GM12878 (cell line): ENCODE results near the gene LRIT1. TPM values are rescaled to one million over a fixed set of nuclear protein-coding genes. Genes with fewer than 3 reads are reported as not detected.

Experiments used
- ATAC-seq: fragments of 200-7000 bp; cut with Tn5 transposase; 3 replicates; pipeline ENCODE4 v1.9.1; 2020; ENCODE audit warnings: mild to moderate bottlenecking, moderate library complexity
- BruUV-seq: library from RNA; stranded (reverse); fragments of 400-500 nt; replicated peaks from 2 replicates; lab custom pipeline; 2021; lab: Mats Ljungman, UMichigan
- CTCF ChIA-PET: fragments of 300-600 bp; sonication (Branson Sonifier 250); formaldehyde crosslinking; extraction: SDS; loops from one replicate; lab custom pipeline; 2021; ENCODE audit warnings: inconsistent platforms; lab: Yijun Ruan, JAX
- POLR2A ChIA-PET: fragments of 350-600 bp; formaldehyde crosslinking; extraction: SDS; loops from one replicate; lab custom pipeline; 2021; ENCODE audit warnings: inconsistent platforms; lab: Charles Lee
- RAD21 ChIA-PET: fragments of 300-600 bp; sonication (Branson Sonifier 250); formaldehyde crosslinking; loops from one replicate; lab custom pipeline; 2023; ENCODE audit warnings: antibody characterized with exemption; ENCODE audit not compliant: unreplicated experiment; lab: Charles Lee
- SMC1A ChIA-PET: fragments of 300-600 bp; sonication (Branson Sonifier 250); formaldehyde crosslinking; loops from one replicate; lab custom pipeline; 2023; ENCODE audit not compliant: unreplicated experiment, uncharacterized antibody; lab: Charles Lee
- DNase-seq: peaks from one replicate; pipeline ENCODE4 v3.0.0-alpha.2; 2011; ENCODE audit warnings: low read depth, low spot score
- FAIRE-seq: peaks from 3 replicates; lab custom pipeline; 2011; peaks lifted over from hg19 to GRCh38; lab: Jason Lieb, UNC
- H2AFZ ChIP-seq: 2 replicates; pipeline ENCODE4 v1.6.0; 2011; ENCODE audit warnings: low read depth, low read length, control low read depth; ENCODE audit not compliant: control insufficient read depth
- H3K27ac ChIP-seq: 2 replicates; pipeline ENCODE4 v1.5.1; 2011; ENCODE audit warnings: control low read depth; ENCODE audit not compliant: control insufficient read depth, insufficient read depth
- H3K27me3 ChIP-seq, 2 experiments: replicated peaks in 1 of 2; 2 replicates each; pipeline versions ENCODE4 v1.6.0 to v1.6.1; 2011; ENCODE audit warnings: low read length in 1 of 2; ENCODE audit not compliant: control insufficient read depth in 2 of 2, insufficient read depth in 2 of 2
- H3K36me3 ChIP-seq, 2 experiments: 2 replicates each; pipeline ENCODE4 v1.5.1; 2011; ENCODE audit warnings: low read length in 1 of 2; ENCODE audit not compliant: control insufficient read depth in 2 of 2, insufficient read depth in 2 of 2
- H3K4me1 ChIP-seq: 2 replicates; pipeline ENCODE4 v1.6.1; 2011; ENCODE audit warnings: mild to moderate bottlenecking, low read length, moderate library complexity, mixed read lengths; ENCODE audit not compliant: control insufficient read depth, insufficient read depth
- H3K4me2 ChIP-seq: 2 replicates; pipeline ENCODE4 v1.6.0; 2011; ENCODE audit warnings: control low read depth; ENCODE audit not compliant: control insufficient read depth, insufficient read depth
- H3K4me3 ChIP-seq: fragments of 200-600 bp; sonication (generic); 2 replicates; pipeline ENCODE4 v1.5.1; 2016
- H3K79me2 ChIP-seq: 2 replicates; pipeline ENCODE4 v1.6.0; 2011; ENCODE audit warnings: low read length; ENCODE audit not compliant: control insufficient read depth, insufficient read depth
- H3K9ac ChIP-seq: 2 replicates; pipeline ENCODE4 v1.8.0; 2011; ENCODE audit warnings: low read length, control low read depth, mixed read lengths; ENCODE audit not compliant: control insufficient read depth, insufficient read depth
- H3K9me3 ChIP-seq: replicated peaks from 3 replicates; pipeline ENCODE4 v1.5.1; 2011; ENCODE audit warnings: mild to moderate bottlenecking, low read length; ENCODE audit not compliant: control insufficient read depth, insufficient read depth
- H4K20me1 ChIP-seq: 2 replicates; pipeline ENCODE4 v1.6.0; 2011; ENCODE audit not compliant: control insufficient read depth, insufficient read depth
- CREM ChIP-seq: IDR thresholded peaks from 2 replicates; pipeline ENCODE4 v1.6.1; 2014; ENCODE audit warnings: antibody characterized with exemption, low read depth
- EGR1 ChIP-seq, 2 experiments: IDR thresholded peaks; 1 replicate in 1 of 2; 2 replicates in 1 of 2; pipeline ENCODE4 v1.6.1; 2011 to 2012; ENCODE audit warnings: low read depth in 2 of 2, low read length in 2 of 2, borderline replicate concordance in 1 of 2, mild to moderate bottlenecking in 1 of 2, moderate library complexity in 1 of 2
- NR2C1 ChIP-seq: fragments of 450-650 bp; IDR thresholded peaks from 2 replicates; pipeline ENCODE4 v1.6.1; 2017; ENCODE audit warnings: antibody characterized with exemption, mild to moderate bottlenecking, moderate library complexity
- RAD21 ChIP-seq: IDR thresholded peaks from 2 replicates; pipeline ENCODE4 v1.6.1; 2011; ENCODE audit warnings: mild to moderate bottlenecking, low read depth, low read length, moderate library complexity; ENCODE audit not compliant: insufficient read depth
- SMC3 ChIP-seq: IDR thresholded peaks from 2 replicates; pipeline ENCODE4 v1.6.1; 2011; ENCODE audit warnings: low read length, improper control_type of control experiment, borderline replicate concordance
- SUZ12 ChIP-seq: fragments of 200-600 bp; sonication (generic); IDR thresholded peaks from one replicate; pipeline ENCODE4 v1.6.1; 2018; ENCODE audit warnings: antibody characterized with exemption, mild to moderate bottlenecking; ENCODE audit not compliant: unreplicated experiment
- TAF1 ChIP-seq: IDR thresholded peaks from 2 replicates; pipeline ENCODE4 v1.6.1; 2011; ENCODE audit warnings: mild to moderate bottlenecking, low read depth, low read length, borderline replicate concordance
- ZSCAN29 ChIP-seq: fragments of 450-650 bp; IDR thresholded peaks from 2 replicates; pipeline ENCODE4 v1.6.1; 2017; ENCODE audit warnings: mild to moderate bottlenecking, moderate library complexity
- WGBS: methylation state at CpG from one replicate; pipeline ENCODE4 v1.1.6; 2016; ENCODE audit warnings: low lambda C conversion rate; ENCODE audit not compliant: insufficient replicate concordance, insufficient coverage; ENCODE audit errors: missing lambda C conversion rate; 5-methylcytosine and 5-hydroxymethylcytosine counted together
- in situ Hi-C: fragments of 300-500 bp; cut with MboI; formaldehyde crosslinking; loops from 9 replicates; pipeline ENCODE4 v1.14.3; 2018; ENCODE audit warnings: mixed read lengths
- intact Hi-C: fragments of 100-400 bp; cut with micrococcal nuclease; formaldehyde crosslinking; loops from one replicate; pipeline ENCODE4 v1.14.2; 2022; ENCODE audit not compliant: unreplicated experiment
- polyA plus RNA-seq, 11 experiments: library from polyadenylated mRNA; depleted of rRNA in 4 of 11; unstranded in 6 of 11; stranded (reverse) in 5 of 11; fragments of >200 nt; fragmentation: Nextera tagmentation in 4 of 11; fragmentation: Illumina TruSeq in 1 of 11; extraction: Ambion mirVana in 4 of 11; extraction: Trizol in 1 of 11; gene quantifications; 1 replicate in 1 of 11; 2 replicates in 10 of 11; pipeline versions ENCODE4 v1.2.1 to v1.2.3, GENCODE V29; 2011 to 2016; ENCODE audit warnings: inconsistent platforms in 2 of 11, missing spikeins in 2 of 11, low read depth in 1 of 11
- total RNA-seq, 4 experiments: library from RNA; depleted of rRNA in 3 of 4; stranded (reverse); fragments of >200 nt in 3 of 4; fragmentation: Illumina TruSeq in 1 of 4; extraction: Trizol in 1 of 4; gene quantifications; 2 replicates each; pipeline versions ENCODE4 v1.2.1 to v1.2.3, GENCODE V29; 2013 to 2021
- TF ChIP-seq, protein P1 (sequence below): fragments of 450-650 bp; conservative IDR thresholded peaks from 2 replicates; pipeline ENCODE4 v1.6.1; 2017; ENCODE audit warnings: mild to moderate bottlenecking, moderate library complexity
- TF ChIP-seq, protein P2 (sequence below): fragments of 450-650 bp; IDR thresholded peaks from 2 replicates; pipeline ENCODE4 v1.6.1; 2017; ENCODE audit warnings: borderline replicate concordance
- TF ChIP-seq, protein P3 (sequence below): fragments of 450-650 bp; IDR thresholded peaks from 2 replicates; pipeline ENCODE4 v1.6.1; 2018; ENCODE audit warnings: borderline replicate concordance, mild to moderate bottlenecking; ENCODE audit not compliant: partially characterized antibody
- TF ChIP-seq, protein P4 (sequence below): IDR thresholded peaks from 2 replicates; pipeline ENCODE4 v1.6.1; 2012; ENCODE audit warnings: low read length, inconsistent platforms

Gene LRIT1
- total and polyA plus RNA-seq, 10 of the 15 experiments (the other 5 are each of a cell fraction or from before 2014, with no cell fraction given), result not detected

DNA sequence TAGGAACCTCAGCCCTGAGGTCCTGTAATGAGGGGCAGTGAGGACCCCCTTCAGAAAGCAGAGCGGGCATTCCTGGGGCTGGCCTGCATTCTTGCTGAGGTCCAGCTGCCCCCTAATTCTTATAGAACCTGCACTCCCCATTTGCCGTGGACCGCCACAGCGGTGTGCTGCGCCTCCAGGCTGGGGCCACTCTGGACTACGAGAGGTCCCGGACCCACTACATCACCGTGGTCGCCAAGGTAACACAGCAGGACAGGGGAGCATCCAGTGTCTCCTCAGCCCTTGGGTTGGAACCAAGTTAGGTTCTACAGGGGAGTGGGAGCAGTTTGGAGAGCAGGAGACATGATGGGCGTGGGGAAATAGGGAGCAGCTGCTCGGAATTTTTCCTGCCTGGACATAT is 39.7 kb downstream of the LRIT1 start (continued):
- no peak for TF ChIP-seq SUZ12
- TF ChIP-seq ZSCAN29, result no peak
- TF ChIP-seq, protein P1, sequence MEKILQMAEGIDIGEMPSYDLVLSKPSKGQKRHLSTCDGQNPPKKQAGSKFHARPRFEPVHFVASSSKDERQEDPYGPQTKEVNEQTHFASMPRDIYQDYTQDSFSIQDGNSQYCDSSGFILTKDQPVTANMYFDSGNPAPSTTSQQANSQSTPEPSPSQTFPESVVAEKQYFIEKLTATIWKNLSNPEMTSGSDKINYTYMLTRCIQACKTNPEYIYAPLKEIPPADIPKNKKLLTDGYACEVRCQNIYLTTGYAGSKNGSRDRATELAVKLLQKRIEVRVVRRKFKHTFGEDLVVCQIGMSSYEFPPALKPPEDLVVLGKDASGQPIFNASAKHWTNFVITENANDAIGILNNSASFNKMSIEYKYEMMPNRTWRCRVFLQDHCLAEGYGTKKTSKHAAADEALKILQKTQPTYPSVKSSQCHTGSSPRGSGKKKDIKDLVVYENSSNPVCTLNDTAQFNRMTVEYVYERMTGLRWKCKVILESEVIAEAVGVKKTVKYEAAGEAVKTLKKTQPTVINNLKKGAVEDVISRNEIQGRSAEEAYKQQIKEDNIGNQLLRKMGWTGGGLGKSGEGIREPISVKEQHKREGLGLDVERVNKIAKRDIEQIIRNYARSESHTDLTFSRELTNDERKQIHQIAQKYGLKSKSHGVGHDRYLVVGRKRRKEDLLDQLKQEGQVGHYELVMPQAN, result no peak
- TF ChIP-seq TAF1, result no peak

DNA sequence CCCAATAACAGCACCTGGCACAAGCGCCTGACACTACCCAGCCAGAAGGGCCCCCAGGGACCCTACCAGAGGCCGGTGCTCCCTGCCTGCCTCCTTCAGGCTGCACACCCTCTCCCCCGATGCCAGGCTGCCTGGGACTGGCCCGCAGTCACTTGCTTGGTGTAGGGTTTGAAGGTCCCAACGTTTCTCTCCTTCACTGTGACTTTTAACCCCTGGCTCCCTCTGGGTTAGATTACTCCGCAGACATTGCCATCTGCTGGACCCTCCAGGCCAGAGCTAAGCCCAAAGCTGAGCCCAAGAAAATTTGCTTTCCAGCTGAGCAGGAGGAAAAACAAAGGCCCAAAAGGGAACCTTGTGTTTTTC is 40.1 kb downstream of the LRIT1 start:
- FAIRE-seq (no peak), DNase-seq (no peak), ATAC-seq (peak; percentile 18)
- H3K36me3 ChIP-seq, result no peaks in the 10 kb centered on the region
- in situ Hi-C loops, result loop anchor here (10.0 kb wide), 1 partner anchor 56 kb away; no protein-coding TSS in a partner anchor
- ChIA-PET SMC1A (interaction anchor here (0.7 to 15.0 kb wide), 9 partner anchors 14 to 57 kb away, joined by 3 to 155 read pairs (median 5); no protein-coding TSS in a partner anchor), RAD21 (interaction anchor here (0.6 to 3.6 kb wide), 7 partner anchors 28 to 62 kb away, joined by 3 to 74 read pairs (median 3); partner anchors contain the start of genes GHITM and GPR15LG), CTCF (interaction anchor here (1.0 to 28.3 kb wide), 6 partner anchors 13 to 142 kb away, joined by 3 to 788 read pairs (median 3); partner anchors contain the start of genes GHITM and GPR15LG), POLR2A (no interaction called here)
- no peak overlapping the region for H3K4me3 ChIP-seq
- no peak overlapping the region for H3K9ac ChIP-seq
- H3K9me3 ChIP-seq, result no peaks in the 10 kb centered on the region
- no peak overlapping the region for H2AFZ ChIP-seq
- no peak overlapping the region for H3K4me2 ChIP-seq
- no peaks in the 10 kb centered on the region for H4K20me1 ChIP-seq
- H3K27me3 ChIP-seq, result no peaks in the 10 kb centered on the region; a peak in 3 of 4 replicates
- H3K79me2 ChIP-seq, result no peaks in the 10 kb centered on the region
- no peaks in the 10 kb centered on the region for H3K4me1 ChIP-seq
- intact Hi-C loops, result no loop called here
- H3K27ac ChIP-seq, result no peak overlapping the region
- 22% methylated on average over 6 of the region's 6 CpGs for WGBS
- BruUV-seq, result no TSS peak
- TF ChIP-seq NR2C1 (0 out of 2 replicates have a peak, but pooled peaks have one; percentile 23), CREM (no peak), EGR1 (IDR thresholded peaks at IDR 0.05; ENCODE audit: borderline replicate concordance in 1 of 2, low read depth in 2 of 2, low read length in 2 of 2) (no peak), RAD21 (peak; percentile 51), SMC3 (peak; percentile 30; the same call in 1 of the 2 replicates)
- TF ChIP-seq, protein P2, sequence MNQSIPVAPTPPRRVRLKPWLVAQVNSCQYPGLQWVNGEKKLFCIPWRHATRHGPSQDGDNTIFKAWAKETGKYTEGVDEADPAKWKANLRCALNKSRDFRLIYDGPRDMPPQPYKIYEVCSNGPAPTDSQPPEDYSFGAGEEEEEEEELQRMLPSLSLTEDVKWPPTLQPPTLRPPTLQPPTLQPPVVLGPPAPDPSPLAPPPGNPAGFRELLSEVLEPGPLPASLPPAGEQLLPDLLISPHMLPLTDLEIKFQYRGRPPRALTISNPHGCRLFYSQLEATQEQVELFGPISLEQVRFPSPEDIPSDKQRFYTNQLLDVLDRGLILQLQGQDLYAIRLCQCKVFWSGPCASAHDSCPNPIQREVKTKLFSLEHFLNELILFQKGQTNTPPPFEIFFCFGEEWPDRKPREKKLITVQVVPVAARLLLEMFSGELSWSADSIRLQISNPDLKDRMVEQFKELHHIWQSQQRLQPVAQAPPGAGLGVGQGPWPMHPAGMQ, result no peak
- TF ChIP-seq, protein P3, sequence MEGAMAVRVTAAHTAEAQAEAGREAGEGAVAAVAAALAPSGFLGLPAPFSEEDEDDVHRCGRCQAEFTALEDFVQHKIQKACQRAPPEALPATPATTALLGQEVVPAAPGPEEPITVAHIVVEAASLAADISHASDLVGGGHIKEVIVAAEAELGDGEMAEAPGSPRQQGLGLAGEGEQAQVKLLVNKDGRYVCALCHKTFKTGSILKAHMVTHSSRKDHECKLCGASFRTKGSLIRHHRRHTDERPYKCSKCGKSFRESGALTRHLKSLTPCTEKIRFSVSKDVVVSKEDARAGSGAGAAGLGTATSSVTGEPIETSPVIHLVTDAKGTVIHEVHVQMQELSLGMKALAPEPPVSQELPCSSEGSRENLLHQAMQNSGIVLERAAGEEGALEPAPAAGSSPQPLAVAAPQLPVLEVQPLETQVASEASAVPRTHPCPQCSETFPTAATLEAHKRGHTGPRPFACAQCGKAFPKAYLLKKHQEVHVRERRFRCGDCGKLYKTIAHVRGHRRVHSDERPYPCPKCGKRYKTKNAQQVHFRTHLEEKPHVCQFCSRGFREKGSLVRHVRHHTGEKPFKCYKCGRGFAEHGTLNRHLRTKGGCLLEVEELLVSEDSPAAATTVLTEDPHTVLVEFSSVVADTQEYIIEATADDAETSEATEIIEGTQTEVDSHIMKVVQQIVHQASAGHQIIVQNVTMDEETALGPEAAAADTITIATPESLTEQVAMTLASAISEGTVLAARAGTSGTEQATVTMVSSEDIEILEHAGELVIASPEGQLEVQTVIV, result no peak
- TF ChIP-seq, protein P4, sequence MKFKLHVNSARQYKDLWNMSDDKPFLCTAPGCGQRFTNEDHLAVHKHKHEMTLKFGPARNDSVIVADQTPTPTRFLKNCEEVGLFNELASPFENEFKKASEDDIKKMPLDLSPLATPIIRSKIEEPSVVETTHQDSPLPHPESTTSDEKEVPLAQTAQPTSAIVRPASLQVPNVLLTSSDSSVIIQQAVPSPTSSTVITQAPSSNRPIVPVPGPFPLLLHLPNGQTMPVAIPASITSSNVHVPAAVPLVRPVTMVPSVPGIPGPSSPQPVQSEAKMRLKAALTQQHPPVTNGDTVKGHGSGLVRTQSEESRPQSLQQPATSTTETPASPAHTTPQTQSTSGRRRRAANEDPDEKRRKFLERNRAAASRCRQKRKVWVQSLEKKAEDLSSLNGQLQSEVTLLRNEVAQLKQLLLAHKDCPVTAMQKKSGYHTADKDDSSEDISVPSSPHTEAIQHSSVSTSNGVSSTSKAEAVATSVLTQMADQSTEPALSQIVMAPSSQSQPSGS, result no peak
